GM13976 (cell line): ENCODE measurements around the gene PALB2.
"Not testable (repeated sequence)": the region's sequence is repeated elsewhere in the genome, so short reads cannot be mapped to it uniquely, and the experiment has no call there.

Experiments used
- DNase-seq: peaks from one replicate; pipeline ENCODE4 v3.0.0; 2012; ENCODE audit warnings: low spot score
- CTCF ChIP-seq: IDR thresholded peaks from 2 replicates; pipeline ENCODE4 v1.5.1; 2012; ENCODE audit warnings: borderline replicate concordance, mild to moderate bottlenecking; ENCODE audit not compliant: insufficient read depth; ENCODE audit errors: extremely low read depth, missing control alignments, control extremely low read depth
- in situ Hi-C: fragments of 300-500 bp; cut with MboI; formaldehyde crosslinking; loops from one replicate; pipeline ENCODE4 v1.12.0; 2022; ENCODE audit warnings: low sequenced_read_pairs, mixed read lengths, inconsistent platforms; ENCODE audit not compliant: unreplicated experiment

Gene PALB2

GRCh38 chr16:23584186-23585076 is 56.7 kb downstream of the PALB2 start:
- DNase-seq: no peak
- in situ Hi-C loops: no loop called here
- TF ChIP-seq CTCF: no peak

- in situ Hi-C loops, DNase-seq: not testable (repeated sequence)
Measured at GRCh38 chr16:23583271-23583670, 57.8 kb downstream of the PALB2 start.

GRCh38 chr16:23581764-23582163 is 59.3 kb downstream of the PALB2 start:
- in situ Hi-C loops: no loop called here
- no peak for DNase-seq
- TF ChIP-seq CTCF: no peak

GRCh38 chr16:23580391-23580790 is 60.7 kb downstream of the PALB2 start:
- DNase-seq: no peak
- in situ Hi-C loops: no loop called here
- no peak for TF ChIP-seq CTCF

- no peak for TF ChIP-seq CTCF
- DNase-seq: no peak
- in situ Hi-C loops: no loop called here
Measured at GRCh38 chr16:23579371-23579770, 61.7 kb downstream of the PALB2 start.

GRCh38 chr16:23578101-23578830 is 62.8 kb downstream of the PALB2 start:
- DNase-seq: no peak
- in situ Hi-C loops: no loop called here
- no peak for TF ChIP-seq CTCF

- TF ChIP-seq CTCF: no peak
- no peak for DNase-seq
- in situ Hi-C loops: no loop called here
Measured at GRCh38 chr16:23577493-23577892, 63.6 kb downstream of the PALB2 start.
